Esophagus muscularis mucosa (tissue), 3 donors: ENCODE measurements around the gene FBXW5.

ENCODE experiments used
- POLR2A ChIP-seq: fragments of 450-650 bp; IDR thresholded peaks from one replicate; pipeline ENCODE4 v1.6.1; 2017; ENCODE audit warnings: antibody characterized with exemption, moderate library complexity, mild to moderate bottlenecking, low read depth
- POLR2AphosphoS5 ChIP-seq, 2 donors: sonication (generic); formaldehyde crosslinking; IDR thresholded peaks; one replicate each; pipeline ENCODE4 v1.6.1; 2017; ENCODE audit warnings: antibody characterized with exemption in 2 of 2
- TF ChIP-seq, protein P1 (sequence below), 3 experiments: fragments of 200-600 bp in 2 of 3; fragments of 450-650 bp in 1 of 3; sonication (generic) in 2 of 3; IDR thresholded peaks; one replicate each; pipeline ENCODE4 v1.5.1; 2017 to 2019; ENCODE audit warnings: antibody characterized with exemption in 3 of 3, mild to moderate bottlenecking in 2 of 3, moderate library complexity in 1 of 3

DNA sequence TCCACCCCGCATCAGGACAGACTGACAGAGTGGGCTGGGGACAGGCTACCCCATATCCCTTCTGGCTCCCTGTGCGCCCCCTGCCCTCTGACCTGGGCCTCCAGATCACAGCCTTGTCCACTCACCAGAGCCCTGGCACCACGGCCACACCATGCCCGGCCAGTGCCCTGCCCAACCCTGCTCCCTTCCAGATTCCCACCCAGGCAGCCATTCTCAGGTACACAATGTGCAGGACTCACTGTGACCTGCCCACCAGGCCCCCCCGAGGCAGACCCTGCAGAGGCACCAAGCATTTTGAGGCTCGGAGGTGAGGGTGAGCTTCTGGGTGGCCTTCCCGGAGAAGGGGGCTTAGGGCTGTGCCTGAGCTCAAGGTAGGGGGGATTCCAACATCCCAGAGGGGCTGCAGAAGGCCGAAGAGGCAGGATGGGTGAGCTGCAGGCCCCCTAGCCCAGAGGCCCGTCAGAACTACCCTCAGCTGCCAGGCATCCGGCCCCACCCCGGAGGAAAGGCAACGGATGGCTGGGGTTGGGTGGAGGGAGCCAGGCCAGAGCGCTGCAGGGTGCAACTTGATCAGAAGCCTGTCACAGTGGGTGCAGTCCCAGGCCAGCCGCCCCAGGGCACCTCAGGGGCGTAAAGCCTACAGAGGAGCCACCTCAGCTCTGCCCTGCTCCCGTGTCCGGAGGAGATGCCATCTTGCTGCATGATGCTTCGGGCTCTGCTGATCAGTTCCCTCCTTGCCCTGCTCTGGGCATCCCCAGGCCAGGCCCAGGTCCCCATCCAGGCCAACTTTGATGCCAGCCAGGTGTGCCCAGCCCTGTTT lies 37.9 kb upstream of the FBXW5 start, which contains the start of gene LCNL1:
- TF ChIP-seq, protein P1, sequence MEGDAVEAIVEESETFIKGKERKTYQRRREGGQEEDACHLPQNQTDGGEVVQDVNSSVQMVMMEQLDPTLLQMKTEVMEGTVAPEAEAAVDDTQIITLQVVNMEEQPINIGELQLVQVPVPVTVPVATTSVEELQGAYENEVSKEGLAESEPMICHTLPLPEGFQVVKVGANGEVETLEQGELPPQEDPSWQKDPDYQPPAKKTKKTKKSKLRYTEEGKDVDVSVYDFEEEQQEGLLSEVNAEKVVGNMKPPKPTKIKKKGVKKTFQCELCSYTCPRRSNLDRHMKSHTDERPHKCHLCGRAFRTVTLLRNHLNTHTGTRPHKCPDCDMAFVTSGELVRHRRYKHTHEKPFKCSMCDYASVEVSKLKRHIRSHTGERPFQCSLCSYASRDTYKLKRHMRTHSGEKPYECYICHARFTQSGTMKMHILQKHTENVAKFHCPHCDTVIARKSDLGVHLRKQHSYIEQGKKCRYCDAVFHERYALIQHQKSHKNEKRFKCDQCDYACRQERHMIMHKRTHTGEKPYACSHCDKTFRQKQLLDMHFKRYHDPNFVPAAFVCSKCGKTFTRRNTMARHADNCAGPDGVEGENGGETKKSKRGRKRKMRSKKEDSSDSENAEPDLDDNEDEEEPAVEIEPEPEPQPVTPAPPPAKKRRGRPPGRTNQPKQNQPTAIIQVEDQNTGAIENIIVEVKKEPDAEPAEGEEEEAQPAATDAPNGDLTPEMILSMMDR (IDR thresholded peaks at IDR 0.05): no peak
- no peak for TF ChIP-seq POLR2AphosphoS5 (IDR thresholded peaks at IDR 0.05)
- no peak for TF ChIP-seq POLR2A
